HG02759 (cell line): ENCODE data around the gene GABBR1.

Experiments
- ATAC-seq: cut with Tn5 transposase; IDR thresholded peaks from one replicate; pipeline ENCODE4 v1.9.1; 2021; ENCODE audit warnings: mild to moderate bottlenecking, moderate library complexity; ENCODE audit not compliant: unreplicated experiment

Gene GABBR1

GRCh38 chr6:29625337-29625930, 7.5 kb downstream of the GABBR1 start:
- ATAC-seq: no peak

GRCh38 chr6:29624520-29624961, 8.4 kb downstream of the GABBR1 start:
- ATAC-seq: no peak

GRCh38 chr6:29620630-29621029, 12.4 kb downstream of the GABBR1 start:
- no peak for ATAC-seq

- ATAC-seq: no peak
Observed at GRCh38 chr6:29619578-29620160, 13.3 kb downstream of the GABBR1 start.

- no peak for ATAC-seq
Observed at GRCh38 chr6:29617782-29618554, 15.0 kb downstream of the GABBR1 start.

GRCh38 chr6:29611426-29611825, 21.6 kb downstream of the GABBR1 start:
- no peak for ATAC-seq

- ATAC-seq: no peak
Observed at GRCh38 chr6:29610540-29610939, 22.4 kb downstream of the GABBR1 start.

- ATAC-seq: no peak
Observed at GRCh38 chr6:29608131-29608530, 24.9 kb downstream of the GABBR1 start.

- ATAC-seq: no peak
Observed at GRCh38 chr6:29603930-29604329, 29.1 kb downstream of the GABBR1 start.

GRCh38 chr6:29603456-29603855, 29.5 kb downstream of the GABBR1 start:
- no peak for ATAC-seq

GRCh38 chr6:29602564-29603361, 30.2 kb downstream of the GABBR1 start:
- no peak for ATAC-seq

- ATAC-seq: no peak
Observed at GRCh38 chr6:29598172-29598747, 34.7 kb downstream of the GABBR1 start.

GRCh38 chr6:29597184-29597583, 35.8 kb downstream of the GABBR1 start:
- ATAC-seq: no peak

GRCh38 chr6:29596381-29596900, 36.5 kb downstream of the GABBR1 start:
- ATAC-seq: no peak

GRCh38 chr6:29593199-29593855, 39.7 kb downstream of the GABBR1 start:
- no peak for ATAC-seq

GRCh38 chr6:29591677-29592076, 41.3 kb downstream of the GABBR1 start:
- no peak for ATAC-seq

GRCh38 chr6:29590218-29590808, 42.7 kb downstream of the GABBR1 start:
- ATAC-seq: no peak

GRCh38 chr6:29589423-29590048, 43.4 kb downstream of the GABBR1 start:
- ATAC-seq: no peak

GRCh38 chr6:29584821-29585220, 48.2 kb downstream of the GABBR1 start, which contains the start of gene OR2H2:
Gene OR2H2 (plus strand): TSS chr6:29585121. CDS start chr6:29587945, 2,824 bp downstream.
- ATAC-seq: no peak
